Liver (tissue), 9 donors: ENCODE measurements around the gene TPK1. TPM values are rescaled to one million over a fixed set of nuclear protein-coding genes. Genes with fewer than 3 reads are reported as not detected.

Experiments used
- DNase-seq: peaks from one replicate; pipeline ENCODE4 v3.0.0-alpha.2; 2017; ENCODE audit warnings: low spot score
- H3K27ac ChIP-seq, 2 donors: one replicate each; pipeline ENCODE4 v1.7.0; 2013; ENCODE audit warnings: inconsistent platforms in 2 of 2, low read length in 2 of 2, control low read depth in 1 of 2, low read depth in 1 of 2, mild to moderate bottlenecking in 1 of 2
- H3K27me3 ChIP-seq, 4 donors: one replicate each; pipeline versions ENCODE4 v1.6.1 to v1.7.0; 2013; ENCODE audit warnings: low read length in 3 of 4, inconsistent platforms in 1 of 4, mild to moderate bottlenecking in 1 of 4, moderate library complexity in 1 of 4; ENCODE audit not compliant: control insufficient read depth in 4 of 4, insufficient read depth in 4 of 4
- H3K36me3 ChIP-seq, 4 donors: one replicate each; pipeline versions ENCODE4 v1.6.1 to v1.7.0; 2013; ENCODE audit warnings: low read length in 3 of 4, mild to moderate bottlenecking in 3 of 4, low read depth in 1 of 4, moderate library complexity in 1 of 4; ENCODE audit not compliant: control insufficient read depth in 4 of 4, insufficient read depth in 3 of 4
- H3K4me1 ChIP-seq, 4 donors: one replicate each; pipeline versions ENCODE4 v1.6.1 to v1.7.0; 2013; ENCODE audit warnings: low read length in 3 of 4, mild to moderate bottlenecking in 3 of 4, moderate library complexity in 1 of 4; ENCODE audit not compliant: control insufficient read depth in 4 of 4, insufficient read depth in 4 of 4
- H3K4me3 ChIP-seq, 3 donors: one replicate each; pipeline versions ENCODE4 v1.6.1 to v1.7.0; 2013; ENCODE audit warnings: low read length in 3 of 3, control low read depth in 1 of 3, low read depth in 1 of 3, mild to moderate bottlenecking in 1 of 3
- H3K9ac ChIP-seq, 2 donors: one replicate each; pipeline ENCODE4 v1.7.0; 2013; ENCODE audit warnings: low read length in 2 of 2, mild to moderate bottlenecking in 2 of 2, moderate library complexity in 2 of 2, control low read depth in 1 of 2, low read depth in 1 of 2
- H3K9me3 ChIP-seq, 4 donors: one replicate each; pipeline versions ENCODE4 v1.6.1 to v1.7.0; 2013; ENCODE audit warnings: low read length in 3 of 4; ENCODE audit not compliant: control insufficient read depth in 4 of 4
- ATF3 ChIP-seq: IDR thresholded peaks from 2 replicates; pipeline ENCODE4 v1.6.1; 2016; ENCODE audit warnings: antibody characterized with exemption
- CTCF ChIP-seq: fragments of 150-350 bp; IDR thresholded peaks from 2 replicates; pipeline ENCODE4 v1.5.1; 2017; ENCODE audit warnings: improper control_type of control experiment, low read depth, low read length; ENCODE audit not compliant: missing input control
- FOXA1 ChIP-seq: IDR thresholded peaks from 2 replicates; pipeline ENCODE4 v1.6.1; 2016; ENCODE audit warnings: antibody characterized with exemption
- FOXA2 ChIP-seq: IDR thresholded peaks from 2 replicates; pipeline ENCODE4 v1.6.1; 2016; ENCODE audit warnings: antibody characterized with exemption
- GABPA ChIP-seq, 2 donors: IDR thresholded peaks in 1 of 2; conservative IDR thresholded peaks in 1 of 2; 2 replicates each; pipeline ENCODE4 v1.6.1; 2016; ENCODE audit warnings: antibody characterized with exemption in 2 of 2, mild to moderate bottlenecking in 1 of 2, moderate library complexity in 1 of 2
- HNF4A ChIP-seq, 2 donors: conservative IDR thresholded peaks; 2 replicates each; pipeline ENCODE4 v1.6.1; 2016; ENCODE audit warnings: antibody characterized with exemption in 2 of 2, mild to moderate bottlenecking in 2 of 2
- HNF4G ChIP-seq: IDR thresholded peaks from 2 replicates; pipeline ENCODE4 v1.6.1; 2016; ENCODE audit warnings: antibody characterized with exemption
- JUND ChIP-seq, 2 donors: IDR thresholded peaks; 2 replicates each; pipeline ENCODE4 v1.6.1; 2016; ENCODE audit warnings: antibody characterized with exemption in 2 of 2
- MAX ChIP-seq: IDR thresholded peaks from 2 replicates; pipeline ENCODE4 v1.6.1; 2016; ENCODE audit warnings: antibody characterized with exemption
- NR2F2 ChIP-seq: IDR thresholded peaks from 2 replicates; pipeline ENCODE4 v1.6.1; 2016; ENCODE audit warnings: antibody characterized with exemption
- RAD21 ChIP-seq, 2 donors: IDR thresholded peaks; 2 replicates each; pipeline ENCODE4 v1.6.1; 2016; ENCODE audit warnings: antibody characterized with exemption in 2 of 2, mild to moderate bottlenecking in 2 of 2
- REST ChIP-seq: IDR thresholded peaks from 2 replicates; pipeline ENCODE4 v1.6.1; 2016; ENCODE audit warnings: antibody characterized with exemption, mild to moderate bottlenecking
- RXRA ChIP-seq, 2 donors: IDR thresholded peaks; 2 replicates each; pipeline ENCODE4 v1.6.1; 2017 to 2018; ENCODE audit warnings: antibody characterized with exemption in 2 of 2, mild to moderate bottlenecking in 1 of 2
- SP1 ChIP-seq: IDR thresholded peaks from 2 replicates; pipeline ENCODE4 v1.6.1; 2018; ENCODE audit warnings: antibody characterized with exemption, mild to moderate bottlenecking
- YY1 ChIP-seq: IDR thresholded peaks from 2 replicates; pipeline ENCODE4 v1.6.1; 2016; ENCODE audit warnings: antibody characterized with exemption, mild to moderate bottlenecking
- ZBTB33 ChIP-seq: IDR thresholded peaks from 2 replicates; pipeline ENCODE4 v1.6.1; 2016; ENCODE audit warnings: antibody characterized with exemption
- WGBS: extraction: QIAGEN DNeasy Blood & Tissue Kit; methylation state at CpG from one replicate; pipeline ENCODE4 v1.1.7; 2013; 5-methylcytosine and 5-hydroxymethylcytosine counted together
- polyA plus RNA-seq, 2 donors: library from polyadenylated mRNA; stranded (reverse) in 1 of 2; unstranded in 1 of 2; fragments of 200-250 nt in 1 of 2; fragments of >200 nt in 1 of 2; fragmentation: Nextera tagmentation in 1 of 2; extraction: Ambion mirVana in 1 of 2; gene quantifications; one replicate each; pipeline versions ENCODE4 v1.2.1 to v1.2.3, GENCODE V29; 2013 to 2015
- total RNA-seq, 2 donors: library from RNA; depleted of rRNA; stranded (reverse); fragments of >200 nt; gene quantifications; one replicate each; pipeline ENCODE4 v1.2.3, GENCODE V29; 2014
- donor health status: healthy.
- donor health status: healthy.
- donor health status: healthy.
- donor health status: healthy.
- donor health status: healthy.

TPK1 gene
- total and polyA plus RNA-seq, 4 donors, result 2.2 to 7.5 (median 3.3) TPM

- H3K36me3 ChIP-seq, result no peaks in the 10 kb centered on the region
- 47% methylated on average over 1 of the region's 1 CpG for WGBS
- no peak overlapping the region for H3K9ac ChIP-seq
- no peak overlapping the region for H3K27ac ChIP-seq
- H3K4me3 ChIP-seq, result no peak overlapping the region
- TF ChIP-seq HNF4G (no peak), RAD21 (IDR thresholded peaks at IDR 0.05) (no peak), NR2F2 (no peak), CTCF (no peak), FOXA2 (no peak), YY1 (no peak), HNF4A (conservative IDR thresholded peaks at IDR 0.05) (no peak), RXRA (IDR thresholded peaks at IDR 0.05) (no peak), FOXA1 (no peak), ATF3 (no peak), SP1 (no peak), GABPA (IDR thresholded peaks at IDR 0.05 in 1 of 2, conservative IDR thresholded peaks at IDR 0.05 in 1 of 2) (no peak), JUND (IDR thresholded peaks at IDR 0.05) (no peak)
- DNase-seq, result no peak
- H3K27me3 ChIP-seq, result no peaks in the 10 kb centered on the region
- no peaks in the 10 kb centered on the region for H3K9me3 ChIP-seq
- no peaks in the 10 kb centered on the region for H3K4me1 ChIP-seq
These were observed 98.9 kb downstream of the TPK1 start for GRCh38 chr7:144736880-144737493.

GRCh38 chr7:144735505-144736276, 100.2 kb downstream of the TPK1 start:
- no peak overlapping the region for H3K27ac ChIP-seq
- no peaks in the 10 kb centered on the region for H3K9me3 ChIP-seq
- no peak overlapping the region for H3K4me3 ChIP-seq
- no peaks in the 10 kb centered on the region for H3K36me3 ChIP-seq
- 78% methylated on average over 8 of the region's 8 CpGs for WGBS
- no peak for DNase-seq
- no peaks in the 10 kb centered on the region for H3K27me3 ChIP-seq
- no peaks in the 10 kb centered on the region for H3K4me1 ChIP-seq
- TF ChIP-seq SP1 (no peak), YY1 (no peak), JUND (IDR thresholded peaks at IDR 0.05) (no peak), GABPA (IDR thresholded peaks at IDR 0.05 in 1 of 2, conservative IDR thresholded peaks at IDR 0.05 in 1 of 2) (no peak), FOXA2 (no peak), ZBTB33 (no peak), RAD21 (IDR thresholded peaks at IDR 0.05) (no peak), ATF3 (no peak), NR2F2 (no peak), RXRA (IDR thresholded peaks at IDR 0.05) (no peak), HNF4G (no peak), REST (no peak), FOXA1 (no peak), MAX (no peak)
- no peak overlapping the region for H3K9ac ChIP-seq
